Breast epithelium (tissue), 3 donors: ENCODE results near the gene RIN1.

ENCODE experiments used
- CTCF ChIP-seq, 3 donors: fragments of 450-650 bp; IDR thresholded peaks; one replicate each; pipeline ENCODE4 v1.5.1; 2016 to 2017; ENCODE audit warnings: antibody characterized with exemption in 3 of 3, mild to moderate bottlenecking in 3 of 3, moderate library complexity in 3 of 3
- POLR2A ChIP-seq: fragments of 450-650 bp; IDR thresholded peaks from one replicate; pipeline ENCODE4 v1.6.1; 2016; ENCODE audit warnings: antibody characterized with exemption, mild to moderate bottlenecking, moderate library complexity

DNA sequence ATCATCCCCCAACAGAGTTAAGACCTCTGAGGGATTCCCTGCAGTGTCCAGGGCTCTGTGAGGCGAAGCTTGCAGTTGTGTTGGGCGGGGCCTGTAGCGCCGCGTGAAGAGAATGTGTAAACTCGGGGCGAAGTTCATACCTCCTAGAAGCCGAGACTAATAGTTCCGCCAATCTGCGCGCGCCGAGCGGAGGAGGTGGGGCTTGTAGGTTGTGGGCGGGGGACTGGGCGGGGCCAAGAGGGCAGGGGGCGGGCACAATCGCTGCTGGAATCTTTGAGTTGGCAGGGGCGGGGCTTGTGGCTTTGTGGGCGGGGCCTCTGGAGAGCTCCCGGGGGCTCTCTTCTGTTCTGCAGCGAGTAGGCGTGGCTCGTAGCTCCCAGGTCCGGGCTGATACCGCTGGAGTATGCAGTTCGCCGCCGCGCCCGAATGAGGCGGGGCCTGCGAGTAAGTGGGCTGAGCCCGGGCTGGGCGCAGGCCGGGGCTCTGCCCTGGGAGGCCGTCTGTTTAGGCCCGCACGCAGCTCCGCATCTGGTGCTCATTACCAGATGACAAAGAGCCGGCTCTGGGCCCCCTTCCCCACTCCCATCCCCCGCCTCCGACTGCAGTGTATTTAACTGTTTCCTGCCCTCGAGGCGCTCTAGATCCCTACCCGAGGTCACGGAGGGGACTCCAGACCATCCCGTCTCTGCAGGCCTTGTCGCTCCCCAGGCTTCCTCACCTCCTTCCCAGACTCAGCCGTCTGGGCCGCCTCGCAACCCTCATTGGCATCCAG lies 23.5 kb downstream of the RIN1 start:
- TF ChIP-seq CTCF (IDR thresholded peaks at IDR 0.05) (no peak), POLR2A (no peak)
